HEK293T (cell line): ENCODE results near the gene CLIC4.

Experiments used
- BHLHE40 ChIP-seq: fragments of 450-650 bp; IDR thresholded peaks from 2 replicates; pipeline ENCODE4 v1.6.1; 2016; ENCODE audit warnings: mild to moderate bottlenecking, moderate library complexity, borderline replicate concordance
- FOXK2 ChIP-seq: fragments of 450-650 bp; IDR thresholded peaks from 2 replicates; pipeline ENCODE4 v1.6.1; 2016; ENCODE audit warnings: mild to moderate bottlenecking
- HDGF ChIP-seq: fragments of 450-650 bp; IDR thresholded peaks from 2 replicates; pipeline ENCODE4 v1.6.1; 2017; ENCODE audit warnings: antibody characterized with exemption, borderline replicate concordance
- NFRKB ChIP-seq: fragments of 450-650 bp; IDR thresholded peaks from 2 replicates; pipeline ENCODE4 v1.6.1; 2016; ENCODE audit warnings: mild to moderate bottlenecking, moderate library complexity
- SUZ12 ChIP-seq: fragments of 450-650 bp; IDR thresholded peaks from 2 replicates; pipeline ENCODE4 v1.6.1; 2016; ENCODE audit warnings: mild to moderate bottlenecking

DNA sequence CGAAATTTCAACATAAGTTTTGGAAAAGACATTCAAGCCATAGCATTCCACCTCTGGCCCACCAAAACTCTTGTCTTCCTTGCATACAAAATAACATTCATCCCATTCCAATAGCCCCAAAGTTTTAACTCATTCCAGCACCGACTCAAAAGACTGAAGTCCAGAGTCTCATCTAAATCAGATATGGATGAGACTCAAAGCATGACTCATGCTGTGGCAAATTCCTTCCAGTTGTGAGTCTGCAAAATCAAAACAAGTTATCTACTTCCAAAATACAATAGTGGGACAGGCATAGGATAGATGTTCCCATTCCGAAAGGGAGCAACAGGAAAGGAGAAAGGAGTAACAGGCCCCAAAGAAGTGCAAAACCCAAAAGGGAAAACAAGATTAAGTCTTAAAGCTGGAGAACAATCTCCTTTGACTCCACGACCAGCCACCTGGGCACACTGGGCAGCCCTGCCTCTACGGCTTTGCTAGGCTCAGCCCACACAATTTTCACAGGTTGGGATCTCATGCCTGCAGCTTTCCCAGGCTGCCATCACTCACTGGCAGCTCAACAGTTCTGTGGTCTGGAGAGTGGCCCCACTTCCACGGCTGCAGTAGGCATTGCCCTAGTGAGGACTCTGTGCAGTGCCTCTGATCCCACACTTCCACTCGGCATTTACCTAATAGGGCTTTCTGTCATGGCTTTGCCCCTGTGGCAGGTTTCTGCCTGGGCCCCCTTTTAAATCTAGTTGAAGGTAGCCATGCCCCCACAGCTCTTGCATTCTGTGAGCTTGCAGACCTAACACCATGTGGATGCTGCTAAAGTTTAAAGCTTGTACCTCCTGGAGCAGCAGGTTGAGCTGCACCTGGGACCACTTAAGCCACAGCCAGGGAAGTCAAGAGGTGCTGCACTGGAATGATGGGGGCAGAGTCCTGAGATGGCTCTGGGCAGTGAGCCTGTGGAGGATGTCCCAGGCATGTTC is 133.8 kb downstream of the CLIC4 start:
- TF ChIP-seq HDGF (no peak), SUZ12 (no peak), NFRKB (no peak), BHLHE40 (no peak), FOXK2 (no peak)
